Mesendoderm (in vitro differentiated cells): ENCODE measurements around the gene ASS1.

Experiments used
- DNase-seq: peaks from one replicate; pipeline ENCODE4 v3.0.0; 2013
- H2AK5ac ChIP-seq: 2 replicates; pipeline ENCODE4 v1.6.1; 2013; ENCODE audit warnings: low read length, inconsistent platforms
- H2BK120ac ChIP-seq: 2 replicates; pipeline ENCODE4 v1.6.1; 2013; ENCODE audit warnings: low read depth, mild to moderate bottlenecking, low read length, moderate library complexity, mixed read lengths
- H2BK15ac ChIP-seq: replicated peaks from 2 replicates; pipeline ENCODE4 v1.6.1; 2013; ENCODE audit warnings: low read depth, mild to moderate bottlenecking, moderate library complexity
- H2BK5ac ChIP-seq: 2 replicates; pipeline ENCODE4 v1.6.1; 2013; ENCODE audit warnings: low read length, inconsistent platforms
- H3K18ac ChIP-seq: 2 replicates; pipeline ENCODE4 v1.6.1; 2013; ENCODE audit warnings: mild to moderate bottlenecking, low read length, mixed read lengths
- H3K23ac ChIP-seq: one replicate; pipeline ENCODE4 v1.6.1; 2013; ENCODE audit warnings: low read length
- H3K27ac ChIP-seq: 2 replicates; pipeline ENCODE4 v1.5.1; 2013; ENCODE audit warnings: low read depth, mild to moderate bottlenecking, inconsistent platforms, low read length, moderate library complexity
- H3K27me3 ChIP-seq: 2 replicates; pipeline ENCODE4 v1.6.1; 2013; ENCODE audit warnings: low read length, control low read depth, mild to moderate bottlenecking, inconsistent platforms; ENCODE audit not compliant: insufficient read depth, poor library complexity
- H3K36me3 ChIP-seq: 2 replicates; pipeline ENCODE4 v1.6.1; 2013; ENCODE audit warnings: low read length, inconsistent platforms; ENCODE audit not compliant: control insufficient read depth, insufficient read depth
- H3K4ac ChIP-seq: one replicate; pipeline ENCODE4 v1.6.1; 2013; ENCODE audit warnings: low read depth, mild to moderate bottlenecking, low read length, moderate library complexity
- H3K4me1 ChIP-seq: 2 replicates; pipeline ENCODE4 v1.6.1; 2013; ENCODE audit warnings: low read depth, low read length, inconsistent platforms; ENCODE audit not compliant: control insufficient read depth
- H3K4me2 ChIP-seq: 2 replicates; pipeline ENCODE4 v1.6.1; 2013; ENCODE audit warnings: low read length
- H3K4me3 ChIP-seq: 2 replicates; pipeline ENCODE4 v1.5.1; 2013; ENCODE audit warnings: mild to moderate bottlenecking, low read length
- H3K56ac ChIP-seq: one replicate; pipeline ENCODE4 v1.6.1; 2013; ENCODE audit warnings: low read length
- H3K79me1 ChIP-seq: 2 replicates; pipeline ENCODE4 v1.6.1; 2013; ENCODE audit warnings: low read length, inconsistent platforms
- H3K79me2 ChIP-seq: 2 replicates; pipeline ENCODE4 v1.6.1; 2013; ENCODE audit warnings: mild to moderate bottlenecking, low read length; ENCODE audit not compliant: control insufficient read depth, insufficient read depth
- H3K9ac ChIP-seq: 2 replicates; pipeline ENCODE4 v1.6.1; 2013; ENCODE audit warnings: low read length, inconsistent platforms
- H4K5ac ChIP-seq: one replicate; pipeline ENCODE4 v1.6.1; 2013; ENCODE audit warnings: low read length
- H4K8ac ChIP-seq: one replicate; pipeline ENCODE4 v1.6.1; 2013; ENCODE audit warnings: low read depth, mild to moderate bottlenecking, control low read depth, low read length, moderate library complexity
- WGBS: extraction: QIAGEN DNeasy Blood & Tissue Kit; methylation state at CpG from one replicate; pipeline ENCODE4 v1.1.7; 2013; ENCODE audit warnings: low lambda C conversion rate, missing lambda C conversion rate; ENCODE audit not compliant: insufficient coverage; ENCODE audit errors: extremely low coverage; 5-methylcytosine and 5-hydroxymethylcytosine counted together

Gene ASS1

GRCh38 chr9:130518943-130519799, 74.4 kb downstream of the ASS1 start:
- Histone ChIP-seq H3K23ac (no peak overlapping the region), H2BK120ac (no peak overlapping the region), H3K18ac (no peak overlapping the region), H4K5ac (no peak overlapping the region), H3K36me3 (no peaks in the 10 kb centered on the region), H3K79me1 (no peaks in the 10 kb centered on the region), H3K79me2 (no peaks in the 10 kb centered on the region), H3K27ac (no peak overlapping the region), H2BK15ac (no peak overlapping the region), H2AK5ac (no peak overlapping the region), H3K4me3 (no peak overlapping the region), H3K4me1 (no peaks in the 10 kb centered on the region), H3K27me3 (no peaks in the 10 kb centered on the region), H3K56ac (no peak overlapping the region), H3K4ac (no peak overlapping the region), H2BK5ac (no peak overlapping the region), H3K4me2 (no peak overlapping the region), H4K8ac (no peak overlapping the region), H3K9ac (no peak overlapping the region)
- peak; percentile 54 for DNase-seq
- no CpG with 5 or more reads among the region's 24 CpGs for WGBS

DNA sequence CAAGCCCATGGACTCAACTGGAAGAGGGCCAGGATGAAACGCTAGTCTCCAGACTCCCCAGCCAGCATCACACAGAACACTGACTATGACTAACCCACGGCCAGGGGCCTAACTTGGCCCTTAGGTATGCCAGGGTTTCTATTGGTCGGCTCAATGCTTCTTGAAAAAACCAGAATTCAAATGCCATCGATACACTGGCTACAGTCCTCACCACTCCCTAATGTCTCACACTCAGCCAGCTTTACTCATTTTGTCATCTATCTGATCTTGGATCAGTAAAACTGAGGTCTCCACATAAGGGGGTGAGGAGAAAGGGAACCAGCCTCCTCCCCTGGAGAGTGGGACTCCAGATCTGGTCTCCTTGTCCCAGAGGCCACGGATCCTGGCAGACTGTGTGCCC, 75.2 kb downstream of the ASS1 start:
- Histone ChIP-seq H3K79me2 (no peaks in the 10 kb centered on the region), H2AK5ac (no peak overlapping the region), H3K23ac (no peak overlapping the region), H3K9ac (no peak overlapping the region), H2BK120ac (no peak overlapping the region), H3K27me3 (no peaks in the 10 kb centered on the region), H4K5ac (no peak overlapping the region), H3K18ac (no peak overlapping the region), H3K27ac (no peak overlapping the region), H3K4me2 (no peak overlapping the region), H3K4me3 (no peak overlapping the region), H2BK15ac (no peak overlapping the region), H3K4ac (no peak overlapping the region), H2BK5ac (no peak overlapping the region), H3K36me3 (no peaks in the 10 kb centered on the region), H3K56ac (no peak overlapping the region), H3K79me1 (no peaks in the 10 kb centered on the region), H3K4me1 (no peaks in the 10 kb centered on the region), H4K8ac (no peak overlapping the region)
- WGBS, result no CpG with 5 or more reads among the region's 5 CpGs
- DNase-seq, result no peak

GRCh38 chr9:130521715-130522114, 77.0 kb downstream of the ASS1 start:
- no peaks in the 10 kb centered on the region for H3K79me1 ChIP-seq
- no peak overlapping the region for H3K4me3 ChIP-seq
- no peak overlapping the region for H3K9ac ChIP-seq
- H2AK5ac ChIP-seq, result no peak overlapping the region
- H3K27ac ChIP-seq, result no peak overlapping the region
- WGBS, result no CpG with 5 or more reads among the region's 5 CpGs
- no peak overlapping the region for H4K5ac ChIP-seq
- H2BK15ac ChIP-seq, result no peak overlapping the region
- H3K4ac ChIP-seq, result no peak overlapping the region
- H3K36me3 ChIP-seq, result no peaks in the 10 kb centered on the region
- no peak overlapping the region for H2BK120ac ChIP-seq
- H3K23ac ChIP-seq, result no peak overlapping the region
- H3K27me3 ChIP-seq, result no peaks in the 10 kb centered on the region
- H2BK5ac ChIP-seq, result no peak overlapping the region
- no peak overlapping the region for H3K56ac ChIP-seq
- H3K79me2 ChIP-seq, result no peaks in the 10 kb centered on the region
- DNase-seq, result no peak
- no peaks in the 10 kb centered on the region for H3K4me1 ChIP-seq
- no peak overlapping the region for H3K18ac ChIP-seq
- H4K8ac ChIP-seq, result no peak overlapping the region
- no peak overlapping the region for H3K4me2 ChIP-seq

DNA sequence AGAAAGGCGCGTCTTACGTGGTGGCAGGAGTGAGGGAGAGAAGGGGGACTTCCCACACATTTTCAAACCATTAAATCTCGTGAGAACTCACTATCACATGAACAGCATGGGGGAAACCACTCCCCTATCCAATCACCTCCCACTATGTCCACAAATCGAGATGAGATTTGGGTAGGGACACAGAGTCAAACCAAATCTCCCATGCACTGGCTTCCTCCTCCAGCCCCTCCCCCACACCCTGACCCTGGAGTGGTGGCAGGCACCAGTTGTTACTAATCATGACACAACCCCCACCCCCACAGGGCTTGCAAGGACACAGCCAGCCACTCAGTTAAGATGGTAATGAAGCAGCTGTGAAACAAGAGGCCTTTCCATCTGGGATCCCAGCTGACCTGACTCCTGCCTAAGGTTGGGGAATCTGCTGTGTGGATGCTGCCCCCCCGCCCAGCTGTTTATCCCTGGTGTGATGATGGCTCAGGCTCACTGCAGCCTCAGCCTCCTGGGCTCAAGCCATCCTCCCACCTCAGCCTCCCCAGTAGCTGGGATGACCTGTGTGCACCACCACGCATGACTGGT, 77.6 kb downstream of the ASS1 start:
- Histone ChIP-seq H3K4me1 (no peaks in the 10 kb centered on the region), H3K4me3 (no peak overlapping the region), H3K27ac (no peak overlapping the region), H3K23ac (no peak overlapping the region), H3K79me2 (no peaks in the 10 kb centered on the region), H2BK5ac (no peak overlapping the region), H3K4ac (no peak overlapping the region), H3K18ac (no peak overlapping the region), H2BK120ac (no peak overlapping the region), H4K5ac (no peak overlapping the region), H3K56ac (no peak overlapping the region), H2AK5ac (no peak overlapping the region), H3K9ac (no peak overlapping the region), H3K4me2 (no peak overlapping the region), H4K8ac (no peak overlapping the region), H3K27me3 (no peaks in the 10 kb centered on the region), H3K79me1 (no peaks in the 10 kb centered on the region), H3K36me3 (no peaks in the 10 kb centered on the region), H2BK15ac (no peak overlapping the region)
- DNase-seq, result peak; percentile 88
- no CpG with 5 or more reads among the region's 7 CpGs for WGBS

DNA sequence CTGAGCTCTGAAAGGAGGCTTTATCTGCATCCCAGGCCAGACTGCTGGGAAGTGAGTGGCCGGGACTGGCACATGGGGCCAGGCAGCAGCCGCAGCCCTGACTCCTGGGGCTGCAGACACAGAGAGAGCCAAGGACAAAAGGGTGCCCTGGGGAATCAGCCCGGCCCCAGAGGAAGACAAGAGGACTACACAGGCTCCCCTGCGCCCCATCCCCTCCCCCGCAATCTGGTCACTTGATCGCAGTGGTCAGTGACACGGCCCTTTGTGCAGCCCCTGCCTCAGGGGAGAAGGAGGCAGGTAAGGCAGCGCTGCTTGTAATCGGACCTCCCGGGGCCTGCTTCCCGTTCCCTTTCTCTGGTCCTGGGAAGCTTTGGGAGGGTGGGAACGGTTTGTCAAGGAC, 79.2 kb downstream of the ASS1 start:
- Histone ChIP-seq H4K8ac (no peak overlapping the region), H3K56ac (no peak overlapping the region), H3K9ac (no peak overlapping the region), H3K23ac (no peak overlapping the region), H2BK15ac (no peak overlapping the region), H3K27ac (no peak overlapping the region), H3K4me1 (no peaks in the 10 kb centered on the region), H3K4me2 (no peak overlapping the region), H2BK120ac (no peak overlapping the region), H4K5ac (no peak overlapping the region), H3K36me3 (no peaks in the 10 kb centered on the region), H3K79me1 (no peaks in the 10 kb centered on the region), H2BK5ac (no peak overlapping the region), H3K4ac (no peak overlapping the region), H2AK5ac (no peak overlapping the region), H3K18ac (no peak overlapping the region), H3K79me2 (no peaks in the 10 kb centered on the region), H3K27me3 (no peaks in the 10 kb centered on the region), H3K4me3 (no peak overlapping the region)
- WGBS, result no CpG with 5 or more reads among the region's 12 CpGs
- peak; percentile 22 for DNase-seq
